Fibroblast of skin of abdomen (primary cell): Measurements from ENCODE around the gene ARHGEF18.
A peak's percentile ranks its signal among the peaks of the same experiment; 100 is the strongest.

ENCODE experiments used
- DNase-seq: peaks from one replicate; pipeline ENCODE4 v3.0.0-alpha.2; 2013

The ARHGEF18 gene

DNA sequence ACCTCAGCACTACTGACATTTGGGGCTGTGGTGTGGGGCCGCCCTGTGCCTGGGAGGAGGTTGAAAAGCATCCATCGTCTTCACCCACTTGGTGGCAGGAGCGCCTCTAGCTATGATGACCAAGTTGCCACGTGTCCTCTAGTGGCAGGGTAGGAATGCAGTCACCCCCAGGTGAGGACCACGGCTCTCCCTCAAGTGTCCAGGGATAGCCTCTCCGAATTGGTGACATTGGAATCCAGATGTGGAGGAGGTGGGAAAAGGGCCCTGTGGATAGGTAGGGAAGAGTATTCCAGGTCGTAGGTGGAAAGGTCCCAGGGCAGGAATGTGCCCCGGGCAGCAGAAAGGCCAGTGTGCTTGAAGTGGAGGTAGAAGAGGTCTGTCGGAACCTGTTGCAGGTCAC, 37.6 kb downstream of the ARHGEF18 start:
- no peak for DNase-seq

DNA sequence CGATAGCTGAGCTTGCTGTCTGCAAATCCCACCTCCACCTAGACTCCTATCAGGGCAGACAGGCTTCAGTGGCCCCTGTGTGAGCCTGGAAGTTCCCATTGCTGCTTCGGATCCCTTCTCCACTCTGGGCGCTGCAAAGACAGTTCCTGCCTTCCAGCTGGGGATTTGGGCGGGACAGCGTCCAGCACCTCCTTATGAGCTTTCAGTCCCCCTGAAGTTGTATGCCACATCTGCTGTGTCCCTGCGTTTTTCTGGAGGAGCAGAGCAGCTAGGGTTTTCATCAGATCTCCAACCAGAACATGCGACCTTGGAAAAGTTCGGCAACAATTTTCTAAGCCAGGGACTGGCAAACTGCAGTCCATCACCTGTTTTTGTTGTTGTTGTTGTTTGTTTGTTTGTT, 38.0 kb downstream of the ARHGEF18 start:
- DNase-seq: no peak

DNA sequence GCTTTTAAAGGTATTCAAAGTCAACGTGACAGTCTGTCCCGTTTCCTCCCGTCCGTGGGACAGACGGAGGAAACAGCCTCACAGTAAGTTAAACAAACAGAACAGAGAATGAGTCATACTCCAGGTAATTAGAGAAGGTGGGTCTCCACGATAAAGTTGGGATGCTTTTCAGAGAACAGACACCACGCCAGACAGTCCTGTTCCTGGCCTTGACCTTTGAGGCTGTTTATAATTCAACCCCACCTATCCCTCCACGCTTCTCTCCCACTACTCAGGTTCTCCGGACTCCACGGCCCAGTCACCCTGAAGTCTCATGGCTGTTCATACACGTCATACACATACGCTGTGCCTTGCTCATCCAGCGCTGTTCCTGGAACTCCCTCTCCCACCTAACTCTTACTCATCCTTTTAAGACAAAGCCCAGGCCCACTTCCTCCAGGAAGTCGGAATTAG, 42.5 kb downstream of the ARHGEF18 start:
- DNase-seq: peak; percentile 36

DNA sequence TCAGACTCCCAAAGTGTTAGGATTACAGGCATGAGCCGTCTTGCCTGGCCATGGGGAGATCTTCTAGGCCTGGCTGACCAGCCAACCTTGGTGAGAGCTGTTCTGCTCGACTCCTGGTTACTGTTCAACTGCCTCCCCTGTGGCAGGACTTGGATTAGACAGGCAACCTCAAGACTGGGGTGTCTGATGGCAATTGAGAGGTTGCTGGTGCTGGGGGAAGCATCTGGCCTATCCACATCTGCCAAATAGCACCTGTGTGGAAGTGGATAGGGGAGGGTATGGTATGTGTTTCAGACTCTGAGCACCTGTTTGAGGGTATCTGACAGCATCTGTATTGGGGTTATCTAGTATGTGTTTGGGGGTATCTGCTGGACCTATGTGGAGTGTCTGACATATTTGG, 44.7 kb downstream of the ARHGEF18 start:
- DNase-seq: no peak

DNA sequence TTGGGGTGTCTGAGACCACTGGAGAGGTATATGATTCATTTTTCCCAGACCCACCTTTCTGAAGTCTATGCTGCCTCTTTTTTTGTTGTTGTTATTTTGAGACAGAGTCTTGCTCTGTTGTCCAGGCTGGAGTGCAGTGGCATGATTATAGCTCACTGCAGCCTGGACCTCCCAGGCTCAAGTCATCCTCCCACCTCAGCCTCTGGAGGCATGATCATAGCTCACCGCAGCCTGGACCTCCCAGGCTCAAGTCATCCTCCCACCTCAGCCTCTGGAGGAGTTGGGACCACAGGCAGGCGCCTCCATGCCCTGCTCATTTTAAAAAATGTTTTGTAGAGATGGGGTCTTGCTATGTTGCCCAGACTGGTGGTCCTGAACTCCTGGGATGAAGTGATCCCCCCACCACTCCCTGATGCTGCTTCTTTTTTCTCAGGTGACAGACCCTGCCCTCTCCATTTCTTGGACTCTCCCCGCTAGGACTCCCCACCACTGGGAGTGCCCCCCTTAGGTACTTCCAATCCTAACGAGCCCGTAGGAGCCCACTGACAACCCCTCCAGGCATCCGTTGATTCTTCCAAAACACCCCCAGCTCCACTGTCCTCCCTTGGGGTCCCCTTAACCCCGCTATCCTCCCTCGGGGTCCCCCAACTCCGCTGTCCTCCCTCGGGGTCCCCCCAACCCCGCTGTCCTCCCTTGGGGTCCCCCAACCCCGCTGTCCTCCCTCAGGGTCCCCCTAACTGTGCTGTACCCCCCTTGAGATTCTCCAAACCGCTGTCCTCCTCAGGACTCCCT, 45.4 kb downstream of the ARHGEF18 start:
- no peak for DNase-seq

DNA sequence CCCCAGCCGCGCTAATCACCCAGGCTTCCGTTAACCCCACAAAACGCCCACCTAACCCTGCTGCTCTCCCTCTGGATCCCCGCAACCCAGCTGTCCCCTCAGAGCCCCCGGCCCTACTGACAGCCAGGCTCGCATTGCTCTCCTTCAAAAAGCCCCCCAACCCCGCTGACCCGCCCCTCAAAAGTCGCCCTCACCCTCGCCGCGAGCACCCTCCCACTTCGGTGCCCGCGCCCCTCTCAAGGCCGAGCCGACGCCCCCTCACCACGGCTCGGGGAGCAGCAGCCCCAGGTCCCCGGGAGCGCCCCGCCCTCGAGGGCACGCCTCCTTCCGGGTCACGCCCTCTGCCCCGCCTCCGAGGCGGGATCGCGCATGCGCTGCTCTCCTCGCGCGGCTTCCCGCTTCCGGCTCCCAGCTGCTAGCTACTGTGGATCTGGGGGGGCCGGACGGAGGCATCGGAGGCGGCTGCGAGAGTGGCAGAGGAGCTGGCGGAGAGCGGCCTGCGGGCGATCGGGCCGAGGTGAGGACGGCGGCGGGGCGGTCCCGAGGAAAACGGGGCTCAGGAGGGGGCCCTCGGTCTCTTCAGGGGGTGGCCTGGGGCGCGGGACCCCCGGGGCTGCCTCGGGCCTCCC, 46.1 kb downstream of the ARHGEF18 start:
- peak; percentile 88 for DNase-seq

DNA sequence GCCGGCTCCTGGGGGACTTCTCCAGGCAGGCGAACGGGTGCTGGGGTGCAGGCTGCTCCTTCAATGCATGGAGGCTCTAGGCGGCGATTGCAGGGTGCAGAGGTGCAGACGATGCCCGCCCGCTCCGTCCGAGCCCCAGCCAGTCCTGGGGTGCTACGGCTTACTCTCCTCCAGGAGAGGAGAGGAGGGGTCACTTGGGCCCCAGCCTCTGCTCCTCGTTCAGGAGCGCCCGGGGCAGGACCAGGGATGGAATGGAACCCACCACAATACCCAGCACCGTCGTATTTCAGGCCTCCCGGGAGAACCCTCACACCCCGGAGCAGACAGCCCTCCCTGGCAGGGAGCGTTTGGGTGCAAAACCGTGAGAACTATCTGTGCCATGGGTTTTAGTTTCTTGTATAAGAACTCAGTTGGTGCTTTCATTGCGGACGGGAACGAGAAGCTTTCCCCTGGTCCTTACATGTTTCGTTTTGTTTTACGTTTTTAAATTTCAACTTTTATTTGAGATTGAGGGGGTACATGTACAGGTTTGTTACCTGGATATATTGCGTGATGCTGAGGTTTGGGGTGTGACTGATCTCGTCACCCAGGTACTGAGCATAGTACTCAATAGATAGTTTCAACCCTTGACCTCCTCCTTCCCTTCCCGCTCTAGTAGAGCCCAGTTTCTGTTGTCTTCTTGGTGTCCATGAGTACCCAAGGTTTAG, 46.8 kb downstream of the ARHGEF18 start:
- DNase-seq: no peak

DNA sequence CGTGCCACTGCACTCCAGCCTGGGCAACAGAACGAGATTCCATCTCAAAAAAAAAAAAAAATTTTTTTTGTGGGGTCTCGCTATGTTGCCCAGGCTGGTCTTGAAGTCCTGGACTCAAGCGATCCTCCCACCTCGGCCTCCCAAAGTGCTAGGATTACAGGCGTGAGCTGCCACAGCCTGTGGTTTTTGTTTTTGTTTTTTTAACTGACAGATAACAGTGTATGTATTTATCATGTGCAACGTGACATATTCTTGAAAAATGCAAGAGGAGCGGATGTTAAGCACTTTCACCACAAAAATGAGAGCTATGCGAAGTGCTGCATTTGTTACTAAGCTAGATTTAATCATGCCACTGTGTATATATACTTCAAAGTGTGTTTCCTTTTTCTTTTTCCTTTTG, 49.0 kb downstream of the ARHGEF18 start:
- peak; percentile 86 for DNase-seq
